Heart right ventricle (tissue), 16 donors: ENCODE measurements around the gene GRB7. TPM values are rescaled to one million over a fixed set of nuclear protein-coding genes. Genes with fewer than 3 reads are reported as not detected.

Source experiments
- ATAC-seq, 8 donors: fragments of 200-7000 bp; cut with Tn5 transposase; one replicate each; pipeline ENCODE4 v1.9.1; 2020; ENCODE audit warnings: mild to moderate bottlenecking in 8 of 8, moderate library complexity in 8 of 8, moderate number of reproducible peaks in 1 of 8
- DNase-seq, 2 donors: peaks; one replicate each; pipeline ENCODE4 v3.0.0-alpha.2; 2020
- H3K27ac ChIP-seq, 10 donors: fragments of 200-600 bp; sonication (generic) in 2 of 10; one replicate each; pipeline versions ENCODE4 v1.5.0 to v1.8.0; 2020 to 2022; ENCODE audit warnings: mild to moderate bottlenecking in 3 of 10
- H3K27me3 ChIP-seq, 7 donors: fragments of 200-600 bp; one replicate each; pipeline ENCODE4 v1.8.0; 2021 to 2022; ENCODE audit warnings: mild to moderate bottlenecking in 2 of 7
- H3K36me3 ChIP-seq, 9 donors: fragments of 200-600 bp; sonication (generic) in 1 of 9; one replicate each; pipeline versions ENCODE4 v1.5.0 to v1.8.0; 2020 to 2022; ENCODE audit warnings: mild to moderate bottlenecking in 2 of 9
- H3K4me1 ChIP-seq, 9 donors: fragments of 200-600 bp; sonication (generic) in 1 of 9; one replicate each; pipeline versions ENCODE4 v1.5.0 to v1.8.0; 2020 to 2022; ENCODE audit warnings: mild to moderate bottlenecking in 4 of 9
- H3K4me3 ChIP-seq, 10 donors: fragments of 200-600 bp; sonication (generic) in 2 of 10; one replicate each; pipeline versions ENCODE4 v1.5.0 to v1.8.0; 2020 to 2022; ENCODE audit warnings: mild to moderate bottlenecking in 7 of 10, moderate library complexity in 2 of 10
- H3K9me3 ChIP-seq, 11 donors: fragments of 200-600 bp in 10 of 11; sonication (generic) in 2 of 11; one replicate each; pipeline versions ENCODE4 v1.5.0 to v1.8.0; 2013 to 2022; ENCODE audit warnings: mild to moderate bottlenecking in 2 of 11, control low read depth in 1 of 11, moderate library complexity in 1 of 11
- CTCF ChIP-seq, 9 donors: fragments of 200-600 bp; sonication (generic) in 2 of 9; IDR thresholded peaks; one replicate each; pipeline versions ENCODE4 v1.5.0 to v1.8.0; 2021 to 2022; ENCODE audit warnings: antibody characterized with exemption in 9 of 9, mild to moderate bottlenecking in 5 of 9, moderate library complexity in 1 of 9
- WGBS, 2 donors: extraction: QIAGEN DNeasy Blood & Tissue Kit; methylation state at CpG; one replicate each; pipeline ENCODE4 v1.1.7; 2013; ENCODE audit warnings: inconsistent platforms in 1 of 2; 5-methylcytosine and 5-hydroxymethylcytosine counted together
- intact Hi-C, 10 donors: fragments of 100-400 bp; cut with DNase I; formaldehyde crosslinking; loops; one replicate each; pipeline versions ENCODE4 v1.11.1 to v1.14.2; 2022
- polyA plus RNA-seq, 2 donors: library from polyadenylated mRNA; stranded (reverse); fragments of 200-250 nt; gene quantifications; one replicate each; pipeline ENCODE4 v1.2.3, GENCODE V29; 2013
- total RNA-seq, 10 donors: library from RNA; stranded (reverse); fragmentation: NEBNext Ultra II Directional in 3 of 10; extraction: Animal tissue kit (Norgen Biotek cat#: 25700) in 3 of 10; gene quantifications; one replicate each; pipeline versions ENCODE4 v1.2.1 to v1.2.4, GENCODE V29; 2021 to 2023
- donor health status: Arrhythmogenic right ventricular cardiomyopathy.
- donor health status: ischemic (EF 13 %, LVEDD 7.1; RV severe dilation, severe dysfunction).
- donor health status: healthy with polysubstance abuse.
- donor health status: DM: no; HTN: yes; CAD: no.
- donor health status: DM: no; HTN: no; CAD: no.
- donor health status: ischemic (EF 25% LVEDD 6.9; RV normal size, moderate dysfunction).
- donor health status: ischemic (EF 25% LVEDD 5.7; RV mildly dilated, moderate dysfunction).
- donor health status: healthy.
- donor health status: DM: yes; HTN: yes; CAD: no.
- donor health status: Ischemic cardiomyopathy.
- donor health status: ischemic (EF 35%, LVEDD 5.7; RV mildly dilated, moderate dysfunction).
- donor health status: nonischemic (EF 11% LVEDD 7.7; RV severe dilation, severe dysfunction).
- donor health status: DM: yes; HTN: yes; CAD: no.
- donor health status: PGD.
- donor health status: ischemic (EF 29% LVEDD 5.4; RV normal size, mild dysfunction).
- donor health status: nonischemic (EF 23%, LVEDD 6.1; RV moderate dilation, normal function).

The GRB7 gene
- total and polyA plus RNA-seq, 12 donors = 0.44 to 4.7 (median 1.1) TPM

- WGBS, 2 donors = 51 to 68% methylated on average over 12 of the region's 12 CpGs
- intact Hi-C loops = no loop called here
- Histone ChIP-seq H3K27me3 (peaks cover 0 to 11% (median 0%) of the 10 kb centered on the region in 7 donors), H3K4me1 (peaks cover 10 to 56% (median 40%) of the 10 kb centered on the region in 9 donors), H3K9me3 (no peaks in the 10 kb centered on the region), H3K27ac (peak overlapping the region in 9 of 10 donors; percentile 56 to 82 (median 70)), H3K36me3 (peaks cover 0 to 42% (median 18%) of the 10 kb centered on the region in 9 donors), H3K4me3 (no peak overlapping the region)
- ATAC-seq (peak; percentile 30 to 83 (median 67)), DNase-seq (peak; percentile 37 to 56)
- TF ChIP-seq CTCF (IDR thresholded peaks at IDR 0.05) = no peak
These were observed 31.9 kb upstream of the GRB7 start for GRCh38 chr17:39705786-39706348.

GRCh38 chr17:39706383-39706782, 31.4 kb upstream of the GRB7 start:
- Histone ChIP-seq H3K4me3 (no peak overlapping the region), H3K4me1 (peaks cover 7 to 51% (median 35%) of the 10 kb centered on the region in 9 donors), H3K27ac (peak overlapping the region in 7 of 10 donors; percentile 59 to 82 (median 74)), H3K9me3 (no peaks in the 10 kb centered on the region), H3K27me3 (peaks cover 0 to 6% (median 0%) of the 10 kb centered on the region in 7 donors), H3K36me3 (peaks cover 0 to 48% (median 18%) of the 10 kb centered on the region in 9 donors)
- TF ChIP-seq CTCF (IDR thresholded peaks at IDR 0.05) = no peak
- intact Hi-C loops = no loop called here
- 71 to 75% methylated on average over 8 of the region's 8 CpGs for WGBS, 2 donors
- peak in 3 of 8 donors; percentile 4 to 6 (median 5) for ATAC-seq
- no peak for DNase-seq

DNA sequence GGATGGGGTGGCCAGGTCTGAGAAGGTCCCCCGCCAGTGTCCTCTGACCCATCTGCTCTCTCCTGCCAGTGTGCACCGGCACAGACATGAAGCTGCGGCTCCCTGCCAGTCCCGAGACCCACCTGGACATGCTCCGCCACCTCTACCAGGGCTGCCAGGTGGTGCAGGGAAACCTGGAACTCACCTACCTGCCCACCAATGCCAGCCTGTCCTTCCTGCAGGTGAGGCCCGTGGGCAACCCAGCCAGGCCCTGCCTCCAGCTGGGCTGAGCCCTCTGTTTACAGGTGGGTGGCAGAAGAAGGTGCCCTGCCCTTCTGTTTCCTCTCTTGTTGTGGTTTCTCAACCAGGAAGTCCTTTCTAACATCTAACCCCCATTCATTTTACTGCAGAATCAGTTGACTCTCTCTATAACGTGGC, 30.8 kb upstream of the GRB7 start:
- intact Hi-C loops = no loop called here
- peaks cover 0 to 53% (median 18%) of the 10 kb centered on the region in 9 donors for H3K36me3 ChIP-seq
- TF ChIP-seq CTCF (IDR thresholded peaks at IDR 0.05) = no peak
- peaks cover 7 to 45% (median 30%) of the 10 kb centered on the region in 9 donors for H3K4me1 ChIP-seq
- DNase-seq = no peak
- ATAC-seq = no peak
- no peak overlapping the region for H3K4me3 ChIP-seq
- no peaks in the 10 kb centered on the region for H3K9me3 ChIP-seq
- H3K27me3 ChIP-seq = peaks cover 0 to under 1% (median 0%) of the 10 kb centered on the region in 7 donors
- H3K27ac ChIP-seq = peak overlapping the region in 1 of 10 donors; percentile 81
- 76 to 83% methylated on average over 7 of the region's 7 CpGs for WGBS, 2 donors

DNA sequence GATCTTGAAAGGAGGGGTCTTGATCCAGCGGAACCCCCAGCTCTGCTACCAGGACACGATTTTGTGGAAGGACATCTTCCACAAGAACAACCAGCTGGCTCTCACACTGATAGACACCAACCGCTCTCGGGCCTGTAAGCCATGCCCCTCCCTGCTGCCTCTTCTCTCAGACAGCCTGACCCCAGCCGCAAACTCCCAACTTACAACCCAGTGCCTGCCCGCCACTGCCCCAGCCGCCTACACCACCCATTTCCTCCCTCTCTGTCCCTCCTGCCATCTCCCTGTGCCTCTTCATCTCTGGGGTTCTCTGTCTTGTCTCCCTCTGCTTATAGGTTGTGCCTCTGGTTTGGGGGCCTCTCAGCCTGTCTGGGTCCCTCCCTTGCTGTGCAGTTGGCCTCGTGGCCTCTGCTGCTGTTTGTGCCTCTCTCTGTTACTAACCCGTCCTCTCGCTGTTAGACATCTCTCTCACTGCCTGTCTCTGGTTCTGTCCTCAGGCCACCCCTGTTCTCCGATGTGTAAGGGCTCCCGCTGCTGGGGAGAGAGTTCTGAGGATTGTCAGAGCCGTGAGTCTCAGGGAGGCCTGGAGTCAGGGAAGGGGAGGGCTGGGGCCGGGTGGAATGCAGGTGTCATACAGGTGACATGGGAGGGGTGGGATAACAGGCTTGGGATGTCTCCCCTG, 28.3 kb upstream of the GRB7 start:
- Histone ChIP-seq H3K9me3 (no peaks in the 10 kb centered on the region), H3K4me1 (peaks cover 3 to 26% (median 14%) of the 10 kb centered on the region in 9 donors), H3K4me3 (no peak overlapping the region), H3K27ac (no peak overlapping the region), H3K36me3 (peaks cover 0 to 77% (median 33%) of the 10 kb centered on the region in 9 donors), H3K27me3 (no peaks in the 10 kb centered on the region)
- 85 to 86% methylated on average over 14 of the region's 14 CpGs for WGBS, 2 donors
- no peak for TF ChIP-seq CTCF (IDR thresholded peaks at IDR 0.05)
- no peak for ATAC-seq
- intact Hi-C loops = no loop called here
- no peak for DNase-seq
